PC-3 (cell line): Measurements from ENCODE around the gene ZFP90. TPM values are rescaled to one million over a fixed set of nuclear protein-coding genes. Genes with fewer than 3 reads are reported as not detected.

ENCODE experiments used
- ATAC-seq: fragments of 200-7000 bp; cut with Tn5 transposase; 2 replicates; pipeline ENCODE4 v1.9.1; 2020; ENCODE audit warnings: mild to moderate bottlenecking, moderate library complexity
- BruUV-seq: library from RNA; stranded (reverse); fragments of 400-500 nt; replicated peaks from 2 replicates; lab custom pipeline; 2021; lab: Mats Ljungman, UMichigan
- CTCF ChIA-PET: fragments of 300-600 bp; sonication (Branson Sonifier 250); formaldehyde crosslinking; loops from one replicate; lab custom pipeline; 2022; ENCODE audit warnings: antibody characterized with exemption; lab: Charles Lee
- POLR2A ChIA-PET: fragments of 300-600 bp; sonication (Branson Sonifier 250); formaldehyde crosslinking; loops from one replicate; lab custom pipeline; 2022; ENCODE audit warnings: antibody characterized with exemption; ENCODE audit not compliant: unreplicated experiment; lab: Charles Lee
- DNase-seq: peaks from one replicate; pipeline ENCODE4 v3.0.0-alpha.2; 2015
- H2AFZ ChIP-seq: fragments of 300-600 bp; sonication (generic); 2 replicates; pipeline ENCODE4 v1.6.0; 2016; ENCODE audit warnings: antibody characterized with exemption, low read length
- H3F3A ChIP-seq: fragments of 300-600 bp; sonication (generic); one replicate; pipeline ENCODE4 v1.6.0; 2017; ENCODE audit warnings: antibody characterized with exemption, low read length, control low read depth, mild to moderate bottlenecking; ENCODE audit not compliant: unreplicated experiment
- H3K27ac ChIP-seq: fragments of 300-600 bp; sonication (generic); 2 replicates; pipeline ENCODE4 v1.5.1; 2016; ENCODE audit warnings: mild to moderate bottlenecking, low read length
- H3K27me3 ChIP-seq: fragments of 300-600 bp; sonication (generic); 2 replicates; pipeline ENCODE4 v1.6.1; 2016; ENCODE audit warnings: low read length, mixed read lengths
- H3K36me3 ChIP-seq: fragments of 300-600 bp; sonication (generic); 2 replicates; pipeline ENCODE4 v1.6.1; 2016; ENCODE audit warnings: low read depth, mixed run types, low read length, mixed read lengths
- H3K4me1 ChIP-seq: fragments of 300-600 bp; sonication (generic); 2 replicates; pipeline ENCODE4 v1.5.1; 2016; ENCODE audit warnings: low read length; ENCODE audit not compliant: insufficient read depth
- H3K4me2 ChIP-seq: fragments of 300-600 bp; sonication (generic); 2 replicates; pipeline ENCODE4 v1.6.0; 2016; ENCODE audit warnings: low read length
- H3K4me3 ChIP-seq: fragments of 300-600 bp; sonication (generic); 2 replicates; pipeline ENCODE4 v1.5.1; 2016; ENCODE audit warnings: mild to moderate bottlenecking, low read length, mixed read lengths
- H3K79me2 ChIP-seq: fragments of 300-600 bp; sonication (generic); 2 replicates; pipeline ENCODE4 v1.6.1; 2017; ENCODE audit warnings: low read length, mixed read lengths
- H3K9ac ChIP-seq: fragments of 300-600 bp; sonication (generic); 2 replicates; pipeline ENCODE4 v1.6.0; 2016; ENCODE audit warnings: mild to moderate bottlenecking, low read length
- H3K9me2 ChIP-seq: fragments of 300-600 bp; sonication (generic); replicated peaks from 2 replicates; pipeline ENCODE4 v1.6.1; 2016; ENCODE audit warnings: mixed run types, low read length, mixed read lengths
- H3K9me3 ChIP-seq: fragments of 300-600 bp; sonication (generic); 2 replicates; pipeline ENCODE4 v1.6.1; 2016; ENCODE audit warnings: low read length, mixed read lengths
- H4K20me1 ChIP-seq: fragments of 300-600 bp; sonication (generic); 2 replicates; pipeline ENCODE4 v1.6.1; 2016; ENCODE audit warnings: low read length, mixed read lengths
- EZH2 ChIP-seq: fragments of 300-600 bp; sonication (generic); IDR thresholded peaks from one replicate; pipeline ENCODE4 v1.6.1; 2017; ENCODE audit warnings: antibody characterized with exemption, mild to moderate bottlenecking, low read length; ENCODE audit not compliant: unreplicated experiment
- EZH2phosphoT487 ChIP-seq: fragments of 300-600 bp; sonication (generic); IDR thresholded peaks from 2 replicates; pipeline ENCODE4 v1.6.1; 2018; ENCODE audit warnings: mild to moderate bottlenecking, antibody characterized with exemption, low read length, borderline replicate concordance
- intact Hi-C: fragments of 100-400 bp; cut with micrococcal nuclease; formaldehyde crosslinking; loops from 2 replicates; pipeline ENCODE4 v1.9.0; 2023
- total RNA-seq: library from RNA; depleted of rRNA; stranded (reverse); fragments of >200 nt; gene quantifications from 2 replicates; pipeline ENCODE4 v1.2.3, GENCODE V29; 2014
- TF ChIP-seq, protein P1 (sequence below): fragments of 300-600 bp; sonication (generic); conservative IDR thresholded peaks from 2 replicates; pipeline ENCODE4 v1.5.1; 2017; ENCODE audit warnings: antibody characterized with exemption, low read depth, mild to moderate bottlenecking, low read length

The ZFP90 gene
- total RNA-seq, 1 experiment from 2014 or later = 18.9 TPM

- CTCF ChIA-PET = no interaction called here
- TF ChIP-seq EZH2 (no peak), EZH2phosphoT487 (no peak)
- TF ChIP-seq, protein P1, sequence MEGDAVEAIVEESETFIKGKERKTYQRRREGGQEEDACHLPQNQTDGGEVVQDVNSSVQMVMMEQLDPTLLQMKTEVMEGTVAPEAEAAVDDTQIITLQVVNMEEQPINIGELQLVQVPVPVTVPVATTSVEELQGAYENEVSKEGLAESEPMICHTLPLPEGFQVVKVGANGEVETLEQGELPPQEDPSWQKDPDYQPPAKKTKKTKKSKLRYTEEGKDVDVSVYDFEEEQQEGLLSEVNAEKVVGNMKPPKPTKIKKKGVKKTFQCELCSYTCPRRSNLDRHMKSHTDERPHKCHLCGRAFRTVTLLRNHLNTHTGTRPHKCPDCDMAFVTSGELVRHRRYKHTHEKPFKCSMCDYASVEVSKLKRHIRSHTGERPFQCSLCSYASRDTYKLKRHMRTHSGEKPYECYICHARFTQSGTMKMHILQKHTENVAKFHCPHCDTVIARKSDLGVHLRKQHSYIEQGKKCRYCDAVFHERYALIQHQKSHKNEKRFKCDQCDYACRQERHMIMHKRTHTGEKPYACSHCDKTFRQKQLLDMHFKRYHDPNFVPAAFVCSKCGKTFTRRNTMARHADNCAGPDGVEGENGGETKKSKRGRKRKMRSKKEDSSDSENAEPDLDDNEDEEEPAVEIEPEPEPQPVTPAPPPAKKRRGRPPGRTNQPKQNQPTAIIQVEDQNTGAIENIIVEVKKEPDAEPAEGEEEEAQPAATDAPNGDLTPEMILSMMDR = no peak
- no peak for DNase-seq
These were observed 12.3 kb upstream of the ZFP90 start for GRCh38 chr16:68526782-68527145.

DNA sequence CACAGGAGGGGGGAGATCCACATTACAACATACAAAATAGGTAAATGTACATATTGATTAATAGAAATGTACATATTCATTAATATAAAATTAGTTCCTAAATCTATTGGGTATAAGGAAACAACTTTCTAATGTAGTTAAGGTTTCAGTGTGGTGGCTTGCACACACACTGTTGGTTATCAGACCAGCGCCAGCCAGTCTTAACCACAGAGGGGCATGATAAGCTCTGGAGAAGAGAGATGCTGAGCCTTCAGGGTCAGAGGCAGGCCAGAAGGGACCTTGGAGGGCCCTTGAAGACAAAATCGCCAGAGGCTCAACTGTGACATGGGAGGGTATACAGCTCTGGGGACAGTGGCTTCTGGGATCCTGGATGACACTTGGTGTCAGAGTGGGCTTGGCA is 10.9 kb upstream of the ZFP90 start:
- Histone ChIP-seq H3K9me3 (no peaks in the 10 kb centered on the region), H3K4me2 (peak overlapping the region; percentile 94; the same call in 1 of the 2 replicates), H3K9ac (no peak overlapping the region), H3K36me3 (no peaks in the 10 kb centered on the region), H3K9me2 (no peaks in the 10 kb centered on the region), H3K79me2 (peaks cover 9% of the 10 kb centered on the region; the same call in 1 of the 2 replicates), H3F3A (no peaks in the 10 kb centered on the region), H2AFZ (peak overlapping the region; percentile 97; the same call in 1 of the 2 replicates), H3K4me1 (peaks cover 12% of the 10 kb centered on the region), H4K20me1 (no peaks in the 10 kb centered on the region), H3K4me3 (no peak overlapping the region), H3K27me3 (no peaks in the 10 kb centered on the region), H3K27ac (no peak overlapping the region)
- ATAC-seq (no peak), DNase-seq (no peak)
- POLR2A ChIA-PET = no interaction called here
- BruUV-seq = no TSS peak
- TF ChIP-seq EZH2phosphoT487 (no peak), EZH2 (no peak)
- CTCF ChIA-PET = interaction anchor here (0.8 kb wide), 1 partner anchor 62 kb away, joined by 4 read pairs; no protein-coding TSS in a partner anchor
- intact Hi-C loops = loop anchor here (5.0 to 10.0 kb wide), 3 partner anchors 64 to 277 kb away; no protein-coding TSS in a partner anchor

More at GRCh38 chr16:68526782-68527145, 12.3 kb upstream of the ZFP90 start:
- peaks cover 12% of the 10 kb centered on the region for H3K4me1 ChIP-seq
- intact Hi-C loops = loop anchor here (5.0 to 10.0 kb wide), 3 partner anchors 66 to 278 kb away; no protein-coding TSS in a partner anchor
- no peaks in the 10 kb centered on the region for H3K9me3 ChIP-seq
- no peaks in the 10 kb centered on the region for H3K36me3 ChIP-seq
- POLR2A ChIA-PET = no interaction called here
- peaks cover 9% of the 10 kb centered on the region; the same call in 1 of the 2 replicates for H3K79me2 ChIP-seq
- H4K20me1 ChIP-seq = no peaks in the 10 kb centered on the region
- no peak overlapping the region for H3K27ac ChIP-seq
- no peaks in the 10 kb centered on the region for H3K27me3 ChIP-seq
- no peak overlapping the region for H3K4me3 ChIP-seq
- no peak overlapping the region for H2AFZ ChIP-seq
- H3F3A ChIP-seq = no peaks in the 10 kb centered on the region
- no peak overlapping the region for H3K4me2 ChIP-seq
- H3K9ac ChIP-seq = no peak overlapping the region
- BruUV-seq = no TSS peak
- no peak for ATAC-seq
- no peaks in the 10 kb centered on the region for H3K9me2 ChIP-seq

DNA sequence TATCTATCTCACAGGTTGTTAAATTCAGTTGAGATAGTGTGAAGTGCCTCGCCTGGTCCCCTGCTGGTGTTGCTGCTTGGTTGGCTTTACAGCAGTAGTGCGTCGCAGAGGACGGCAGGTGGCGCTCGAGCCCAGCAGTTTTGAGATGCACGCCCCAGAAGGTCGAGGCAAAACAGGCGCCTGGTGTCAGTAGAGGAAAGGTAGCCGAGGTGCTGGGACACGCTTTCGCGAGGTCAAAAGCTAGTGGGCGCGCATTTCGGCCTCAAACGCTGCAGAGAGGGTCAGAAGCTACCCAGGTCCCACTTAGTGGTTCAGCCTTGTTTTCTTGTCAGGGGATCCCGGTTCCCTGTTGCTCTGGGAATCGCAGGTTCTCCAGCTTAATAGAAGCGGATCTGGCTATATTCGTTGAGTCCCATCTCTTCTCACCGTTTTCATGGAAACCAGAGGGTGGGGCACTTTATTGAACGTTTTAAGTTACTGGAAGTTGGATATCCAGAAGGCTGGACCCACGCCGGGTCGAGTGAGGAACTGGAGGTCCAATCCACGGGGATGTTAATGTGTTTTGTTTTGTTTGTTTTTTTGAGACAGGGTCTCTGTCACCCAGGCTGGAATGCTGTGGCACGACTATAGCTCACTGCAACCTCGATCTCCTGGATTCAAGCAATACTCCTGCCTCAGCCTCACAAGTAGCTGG is 10.3 kb upstream of the ZFP90 start:
- Histone ChIP-seq H3K4me3 (peak overlapping the region; percentile 85), H3K27ac (no peak overlapping the region), H3K27me3 (no peaks in the 10 kb centered on the region), H3K4me2 (peak overlapping the region; percentile 94), H2AFZ (peak overlapping the region; percentile 97), H4K20me1 (no peaks in the 10 kb centered on the region), H3K9ac (no peak overlapping the region), H3K9me2 (no peaks in the 10 kb centered on the region), H3K79me2 (peaks cover 9% of the 10 kb centered on the region; the same call in 1 of the 2 replicates), H3K4me1 (peaks cover 12% of the 10 kb centered on the region), H3K36me3 (peaks cover 4% of the 10 kb centered on the region; the same call in 1 of the 2 replicates), H3K9me3 (no peaks in the 10 kb centered on the region), H3F3A (no peaks in the 10 kb centered on the region)
- intact Hi-C loops = loop anchor here (5.0 to 10.0 kb wide), 3 partner anchors 63 to 276 kb away; no protein-coding TSS in a partner anchor
- TF ChIP-seq EZH2 (no peak), EZH2phosphoT487 (no peak)
- TF ChIP-seq, protein P1 = peak; percentile 78
- CTCF ChIA-PET = interaction anchor here (0.8 to 1.6 kb wide), 2 partner anchors 61 to 62 kb away, joined by 4 to 8 read pairs; no protein-coding TSS in a partner anchor
- peak; percentile 69 for DNase-seq
- no TSS peak for BruUV-seq
- POLR2A ChIA-PET = no interaction called here
- ATAC-seq = peak; percentile 71
